Lower leg skin (tissue), 4 donors: ENCODE results near the gene SAE1. TPM values are rescaled to one million over a fixed set of nuclear protein-coding genes. Genes with fewer than 3 reads are reported as not detected.

Experiments used
- DNase-seq, 2 donors: peaks; one replicate each; pipeline ENCODE4 v3.0.0-alpha.2; 2019; ENCODE audit warnings: low spot score in 2 of 2
- H3K4me3 ChIP-seq: fragments of 200-600 bp; sonication (generic); 2 replicates; pipeline ENCODE4 v1.5.1; 2017; ENCODE audit warnings: mild to moderate bottlenecking, low read depth; ENCODE audit not compliant: poor library complexity, severe bottlenecking
- POLR2A ChIP-seq, 2 donors: fragments of 450-650 bp; IDR thresholded peaks; one replicate each; pipeline ENCODE4 v1.6.1; 2016 to 2017; ENCODE audit warnings: antibody characterized with exemption in 2 of 2, mild to moderate bottlenecking in 1 of 2, moderate library complexity in 1 of 2
- WGBS, 2 donors: methylation state at CpG; one replicate each; pipeline ENCODE4 v1.1.5; 2018; 5-methylcytosine and 5-hydroxymethylcytosine counted together
- intact Hi-C: fragments of 100-400 bp; cut with DNase I; formaldehyde crosslinking; loops from one replicate; pipeline ENCODE4 v1.15.0; 2023; ENCODE audit warnings: low total_unique reads
- total RNA-seq, 4 donors: library from RNA; depleted of rRNA; stranded (reverse); fragments of >200 nt; gene quantifications; one replicate each; pipeline ENCODE4 v1.1.0, GENCODE V29; 2016
- TF ChIP-seq, protein P1 (sequence below), 3 donors: fragments of 450-650 bp; IDR thresholded peaks; one replicate each; pipeline ENCODE4 v1.5.1; 2016; ENCODE audit warnings: antibody characterized with exemption in 3 of 3, mild to moderate bottlenecking in 3 of 3, moderate library complexity in 2 of 3

Gene SAE1
- total RNA-seq, 4 donors from 2014 or later: 38.8 to 56.1 (median 44.2) TPM

DNA sequence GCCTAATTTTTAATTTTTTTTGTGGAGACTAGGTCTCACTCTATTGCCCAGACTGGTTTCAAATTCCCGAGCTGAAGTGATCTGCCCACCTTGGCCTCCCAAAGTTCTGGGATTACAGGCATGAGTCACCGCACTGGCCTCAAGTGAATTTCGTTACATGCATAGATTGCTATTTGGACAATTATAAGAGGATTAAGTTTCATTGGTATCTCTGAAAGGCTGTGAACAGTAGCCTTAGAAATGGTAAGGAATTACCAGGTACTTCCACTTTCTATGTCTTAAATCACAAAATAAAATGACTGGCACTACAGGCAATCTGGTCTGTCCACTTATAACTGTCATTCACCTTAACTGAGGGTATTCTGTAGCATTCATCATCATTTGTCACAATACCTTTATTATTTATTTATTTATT, 122.8 kb downstream of the SAE1 start:
- TF ChIP-seq POLR2A (IDR thresholded peaks at IDR 0.05): no peak
- H3K4me3 ChIP-seq: no peak overlapping the region
- WGBS, 2 donors: 46 to 57% methylated on average over 3 of the region's 3 CpGs
- intact Hi-C loops: no loop called here
- no peak for DNase-seq

DNA sequence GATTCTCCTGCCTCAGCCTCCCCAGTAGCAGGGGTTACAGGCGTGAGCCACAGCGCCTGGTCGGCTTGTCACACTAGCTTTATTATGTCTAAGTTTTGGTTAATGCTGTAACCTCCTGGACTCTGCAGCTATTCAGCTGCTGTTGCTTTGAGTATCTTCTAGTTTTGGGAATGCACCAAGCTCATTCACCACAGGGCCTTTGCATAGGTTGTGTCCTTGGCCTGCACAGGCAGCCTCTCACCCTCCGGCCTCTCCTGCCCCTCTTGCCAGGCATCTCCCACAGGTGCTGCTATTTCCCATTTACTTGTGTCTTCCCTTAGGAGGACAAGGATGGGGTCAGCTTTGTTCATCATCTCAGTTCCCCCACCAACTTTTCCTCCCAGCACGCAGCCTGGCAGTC, 123.3 kb downstream of the SAE1 start:
- DNase-seq: no peak
- no peak for TF ChIP-seq POLR2A (IDR thresholded peaks at IDR 0.05)
- TF ChIP-seq, protein P1, sequence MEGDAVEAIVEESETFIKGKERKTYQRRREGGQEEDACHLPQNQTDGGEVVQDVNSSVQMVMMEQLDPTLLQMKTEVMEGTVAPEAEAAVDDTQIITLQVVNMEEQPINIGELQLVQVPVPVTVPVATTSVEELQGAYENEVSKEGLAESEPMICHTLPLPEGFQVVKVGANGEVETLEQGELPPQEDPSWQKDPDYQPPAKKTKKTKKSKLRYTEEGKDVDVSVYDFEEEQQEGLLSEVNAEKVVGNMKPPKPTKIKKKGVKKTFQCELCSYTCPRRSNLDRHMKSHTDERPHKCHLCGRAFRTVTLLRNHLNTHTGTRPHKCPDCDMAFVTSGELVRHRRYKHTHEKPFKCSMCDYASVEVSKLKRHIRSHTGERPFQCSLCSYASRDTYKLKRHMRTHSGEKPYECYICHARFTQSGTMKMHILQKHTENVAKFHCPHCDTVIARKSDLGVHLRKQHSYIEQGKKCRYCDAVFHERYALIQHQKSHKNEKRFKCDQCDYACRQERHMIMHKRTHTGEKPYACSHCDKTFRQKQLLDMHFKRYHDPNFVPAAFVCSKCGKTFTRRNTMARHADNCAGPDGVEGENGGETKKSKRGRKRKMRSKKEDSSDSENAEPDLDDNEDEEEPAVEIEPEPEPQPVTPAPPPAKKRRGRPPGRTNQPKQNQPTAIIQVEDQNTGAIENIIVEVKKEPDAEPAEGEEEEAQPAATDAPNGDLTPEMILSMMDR (IDR thresholded peaks at IDR 0.05): no peak
- H3K4me3 ChIP-seq: no peak overlapping the region
- WGBS, 2 donors: 86 to 96% methylated on average over 5 of the region's 5 CpGs
- intact Hi-C loops: no loop called here

DNA sequence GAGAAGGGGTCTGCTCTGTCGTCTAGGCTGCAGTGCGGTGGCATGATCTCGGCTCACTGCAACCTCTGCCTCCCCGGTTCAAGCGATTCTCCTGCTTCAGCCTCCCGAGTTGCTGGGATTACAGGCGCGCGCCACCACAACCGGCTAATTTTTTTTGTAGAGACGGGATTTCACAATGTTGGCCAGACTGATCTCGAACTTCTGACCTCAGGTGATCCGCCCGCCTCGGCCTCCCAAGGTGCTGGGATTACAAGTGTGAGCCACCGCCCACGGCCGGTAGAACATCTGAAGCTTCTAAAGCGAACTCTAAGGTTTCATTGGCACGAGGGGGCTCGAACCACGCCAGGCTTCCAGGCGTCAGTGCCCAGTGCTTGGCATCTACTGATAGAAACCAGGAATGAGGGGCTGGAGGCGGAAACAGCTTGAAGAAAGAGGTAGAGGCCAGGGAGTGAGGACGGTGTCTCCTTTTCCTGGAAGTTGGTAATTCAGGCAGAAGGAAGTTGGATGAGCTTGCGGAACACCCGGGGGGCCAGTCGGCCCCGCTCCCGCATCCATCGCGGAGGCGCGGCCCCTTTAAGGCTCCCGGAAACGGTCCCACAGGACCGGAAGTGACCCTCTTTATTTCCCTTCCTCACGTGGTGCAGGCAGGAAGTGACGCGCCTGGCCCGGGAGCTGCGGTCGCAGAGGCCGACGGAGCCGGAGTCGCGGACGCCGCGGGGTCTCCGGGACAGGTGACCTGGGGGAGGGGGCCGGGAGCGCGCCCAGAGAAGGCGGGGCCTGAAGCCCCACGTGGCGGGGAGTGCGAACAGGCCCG, 125.5 kb downstream of the SAE1 start, which contains the start of gene CCDC9:
Gene CCDC9, plus strand, starts transcription at position 647 of the 814 bp plus-strand sequence. CDS start 1,876 bp downstream, outside the sequence.
- DNase-seq: peak; percentile 95 to 99
- intact Hi-C loops: no loop called here
- TF ChIP-seq, protein P1 (IDR thresholded peaks at IDR 0.05): no peak
- peak in 1 of 2 donors; percentile 57 for TF ChIP-seq POLR2A (IDR thresholded peaks at IDR 0.05)
- H3K4me3 ChIP-seq: peak within 1 kb of the TSS; percentile 42
- WGBS, 2 donors: 19 to 20% methylated on average over 44 to 53 of the region's 60 CpGs

DNA sequence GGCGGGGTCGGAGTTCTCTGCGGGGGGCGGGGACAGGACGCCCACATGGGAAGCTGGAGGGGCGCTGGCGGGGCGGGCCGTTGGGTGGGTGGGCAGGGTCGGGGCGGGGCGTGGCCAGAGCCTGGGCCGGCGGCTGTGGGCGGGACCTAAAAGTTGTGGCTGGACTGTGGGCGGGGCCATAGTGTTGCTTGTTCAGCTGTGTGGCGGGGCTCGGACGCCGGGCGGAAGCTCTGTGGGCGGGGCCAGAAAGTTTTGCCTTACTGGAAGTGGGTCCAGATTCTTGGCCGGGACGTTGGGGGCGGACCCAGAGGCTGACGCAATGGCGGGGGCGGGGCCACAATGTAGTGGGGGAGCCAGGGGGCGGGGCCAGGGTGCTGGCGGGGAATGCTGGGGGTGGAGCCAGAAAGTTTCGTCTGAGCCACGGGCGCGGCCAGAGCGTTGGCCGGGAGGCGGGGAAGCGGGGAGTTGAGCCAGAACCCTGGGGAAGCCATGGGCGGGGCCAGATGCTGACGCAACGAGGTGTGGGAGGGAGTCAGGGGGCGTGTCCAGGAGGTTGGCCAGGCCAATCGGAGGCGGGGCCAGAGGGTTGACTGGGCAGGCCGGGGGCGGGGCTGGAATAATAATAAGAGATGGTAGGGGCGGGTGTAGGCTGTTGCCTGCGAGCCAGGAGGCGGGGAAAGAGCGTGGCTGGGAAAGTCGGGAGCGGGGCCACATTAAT, 126.2 kb downstream of the SAE1 start:
- TF ChIP-seq POLR2A (IDR thresholded peaks at IDR 0.05): no peak
- TF ChIP-seq, protein P1 (IDR thresholded peaks at IDR 0.05): no peak
- peak overlapping the region; percentile 42 for H3K4me3 ChIP-seq
- intact Hi-C loops: no loop called here
- peak; percentile 100 for DNase-seq
- WGBS, 2 donors: 0 to 1% methylated on average over 35 to 39 of the region's 52 CpGs

DNA sequence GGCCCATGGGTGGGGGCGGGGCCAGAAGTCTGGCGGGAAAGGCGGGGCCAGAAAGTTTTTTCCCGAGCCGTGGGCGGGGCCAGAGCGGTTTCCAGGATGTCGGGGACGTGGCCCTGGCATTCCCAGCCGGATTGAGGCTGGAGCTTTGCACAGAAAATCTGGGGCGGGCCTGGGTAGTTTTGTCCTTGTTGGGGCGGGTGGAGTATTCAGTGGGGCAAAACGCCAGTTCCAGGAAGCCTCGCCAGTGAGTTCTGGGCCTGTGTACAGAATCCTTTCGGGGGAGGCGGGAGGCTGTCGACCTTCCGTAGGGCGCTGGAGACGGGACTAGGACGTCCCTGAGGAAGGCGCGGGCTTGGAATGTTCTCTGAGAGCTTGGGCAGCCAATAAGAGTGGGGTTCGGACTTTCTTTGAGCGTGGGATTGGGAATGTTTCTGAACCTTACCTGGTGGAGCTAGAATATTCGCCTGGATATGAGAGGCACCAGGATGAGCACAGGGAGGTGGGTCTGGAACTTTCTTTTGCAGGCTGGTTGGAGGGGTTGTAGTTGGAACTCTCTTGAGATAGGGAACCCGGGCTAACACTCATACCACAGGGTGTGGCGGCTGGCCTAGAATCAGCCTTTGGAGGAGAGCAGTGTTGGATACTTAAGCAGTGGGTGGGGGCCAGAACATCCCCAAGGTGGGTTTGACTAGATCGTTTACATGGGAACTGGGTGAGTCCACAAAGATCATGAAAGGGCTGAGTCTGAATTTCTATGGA, 127.0 kb downstream of the SAE1 start:
- intact Hi-C loops: no loop called here
- peak overlapping the region; percentile 9 for H3K4me3 ChIP-seq
- WGBS, 2 donors: 2% methylated on average over 29 of the region's 29 CpGs
- TF ChIP-seq POLR2A (IDR thresholded peaks at IDR 0.05): no peak
- TF ChIP-seq, protein P1 (IDR thresholded peaks at IDR 0.05): no peak
- DNase-seq: peak in 1 of 2 donors; percentile 59
